Vagina (tissue), 2 donors: ENCODE measurements around the gene MAML3.

Experiments used
- CTCF ChIP-seq, 3 experiments: fragments of 450-650 bp in 2 of 3; fragments of 200-600 bp in 1 of 3; sonication (generic) in 1 of 3; IDR thresholded peaks; one replicate each; pipeline ENCODE4 v1.5.1; 2017 to 2019; ENCODE audit warnings: antibody characterized with exemption in 3 of 3, mild to moderate bottlenecking in 2 of 3, moderate library complexity in 2 of 3
- POLR2A ChIP-seq, 2 donors: fragments of 450-650 bp; IDR thresholded peaks; one replicate each; pipeline ENCODE4 v1.6.1; 2017; ENCODE audit warnings: antibody characterized with exemption in 2 of 2, mild to moderate bottlenecking in 2 of 2, moderate library complexity in 2 of 2
- POLR2AphosphoS5 ChIP-seq, 2 donors: sonication (generic); formaldehyde crosslinking; IDR thresholded peaks; one replicate each; pipeline ENCODE4 v1.9.0; 2017; ENCODE audit warnings: antibody characterized with exemption in 2 of 2, mild to moderate bottlenecking in 2 of 2, low read depth in 1 of 2; ENCODE audit not compliant: insufficient read depth in 1 of 2

- TF ChIP-seq POLR2AphosphoS5 (IDR thresholded peaks at IDR 0.05; ENCODE audit: insufficient read depth in 1 of 2, low read depth in 1 of 2) (no peak), CTCF (IDR thresholded peaks at IDR 0.05) (no peak), POLR2A (IDR thresholded peaks at IDR 0.05) (no peak)
Measured at GRCh38 chr4:139977838-139978609, 176.0 kb downstream of the MAML3 start.
